Retinal pigment epithelial cell (primary cell): ENCODE results near the gene FGFBP2.

Experiments
- DNase-seq: peaks from one replicate; pipeline ENCODE4 v3.0.0-alpha.2; 2010; ENCODE audit warnings: low read depth
- H3K4me3 ChIP-seq: 2 replicates; pipeline ENCODE4 v1.5.1; 2011; ENCODE audit warnings: mild to moderate bottlenecking, low read length, control low read depth, moderate library complexity
- TF ChIP-seq, protein P1 (sequence below): conservative IDR thresholded peaks from 2 replicates; pipeline ENCODE4 v1.5.1; 2011; ENCODE audit warnings: low read depth, low read length, control low read depth, inconsistent platforms

FGFBP2 gene

GRCh38 chr4:15938640-15939039 lies 24.3 kb downstream of the FGFBP2 start, which contains the start of gene FGFBP1:
Gene FGFBP1, minus strand, starts transcription at chr4:15938740. Its CDS starts 2,108 bp downstream, at chr4:15936632.
- no peak within 1 kb of the TSS for H3K4me3 ChIP-seq
- DNase-seq = no peak
- TF ChIP-seq, protein P1, sequence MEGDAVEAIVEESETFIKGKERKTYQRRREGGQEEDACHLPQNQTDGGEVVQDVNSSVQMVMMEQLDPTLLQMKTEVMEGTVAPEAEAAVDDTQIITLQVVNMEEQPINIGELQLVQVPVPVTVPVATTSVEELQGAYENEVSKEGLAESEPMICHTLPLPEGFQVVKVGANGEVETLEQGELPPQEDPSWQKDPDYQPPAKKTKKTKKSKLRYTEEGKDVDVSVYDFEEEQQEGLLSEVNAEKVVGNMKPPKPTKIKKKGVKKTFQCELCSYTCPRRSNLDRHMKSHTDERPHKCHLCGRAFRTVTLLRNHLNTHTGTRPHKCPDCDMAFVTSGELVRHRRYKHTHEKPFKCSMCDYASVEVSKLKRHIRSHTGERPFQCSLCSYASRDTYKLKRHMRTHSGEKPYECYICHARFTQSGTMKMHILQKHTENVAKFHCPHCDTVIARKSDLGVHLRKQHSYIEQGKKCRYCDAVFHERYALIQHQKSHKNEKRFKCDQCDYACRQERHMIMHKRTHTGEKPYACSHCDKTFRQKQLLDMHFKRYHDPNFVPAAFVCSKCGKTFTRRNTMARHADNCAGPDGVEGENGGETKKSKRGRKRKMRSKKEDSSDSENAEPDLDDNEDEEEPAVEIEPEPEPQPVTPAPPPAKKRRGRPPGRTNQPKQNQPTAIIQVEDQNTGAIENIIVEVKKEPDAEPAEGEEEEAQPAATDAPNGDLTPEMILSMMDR = no peak

- H3K4me3 ChIP-seq = no peak overlapping the region
- TF ChIP-seq, protein P1 = no peak
- no peak for DNase-seq
These were observed 24.8 kb downstream of the FGFBP2 start for GRCh38 chr4:15938182-15938581.

DNA sequence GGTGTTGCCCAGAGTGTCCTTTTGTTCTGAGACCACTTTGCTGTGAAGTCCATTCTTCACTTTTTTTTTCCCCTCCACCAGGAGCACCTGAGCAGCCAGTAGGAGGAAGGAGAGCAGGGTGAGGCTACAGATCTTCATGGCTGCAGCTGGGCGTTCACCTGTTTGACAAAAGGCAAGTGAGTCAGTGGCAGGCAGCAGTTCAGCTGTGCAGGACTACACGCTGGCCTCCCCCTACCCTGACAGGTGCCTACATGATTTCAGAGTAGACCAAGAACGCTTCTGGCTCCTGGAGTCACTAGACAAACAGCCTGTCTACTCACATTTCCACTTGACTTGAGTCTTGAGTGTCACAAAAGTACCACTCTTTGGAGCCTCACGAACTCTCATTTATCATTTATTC lies 26.5 kb downstream of the FGFBP2 start:
- TF ChIP-seq, protein P1 = no peak
- H3K4me3 ChIP-seq = no peak overlapping the region
- no peak for DNase-seq

GRCh38 chr4:15935504-15936402 lies 27.2 kb downstream of the FGFBP2 start:
- TF ChIP-seq, protein P1 = no peak
- DNase-seq = no peak
- H3K4me3 ChIP-seq = no peak overlapping the region

GRCh38 chr4:15934259-15934658 lies 28.7 kb downstream of the FGFBP2 start:
- no peak overlapping the region for H3K4me3 ChIP-seq
- TF ChIP-seq, protein P1 = no peak
- no peak for DNase-seq

DNA sequence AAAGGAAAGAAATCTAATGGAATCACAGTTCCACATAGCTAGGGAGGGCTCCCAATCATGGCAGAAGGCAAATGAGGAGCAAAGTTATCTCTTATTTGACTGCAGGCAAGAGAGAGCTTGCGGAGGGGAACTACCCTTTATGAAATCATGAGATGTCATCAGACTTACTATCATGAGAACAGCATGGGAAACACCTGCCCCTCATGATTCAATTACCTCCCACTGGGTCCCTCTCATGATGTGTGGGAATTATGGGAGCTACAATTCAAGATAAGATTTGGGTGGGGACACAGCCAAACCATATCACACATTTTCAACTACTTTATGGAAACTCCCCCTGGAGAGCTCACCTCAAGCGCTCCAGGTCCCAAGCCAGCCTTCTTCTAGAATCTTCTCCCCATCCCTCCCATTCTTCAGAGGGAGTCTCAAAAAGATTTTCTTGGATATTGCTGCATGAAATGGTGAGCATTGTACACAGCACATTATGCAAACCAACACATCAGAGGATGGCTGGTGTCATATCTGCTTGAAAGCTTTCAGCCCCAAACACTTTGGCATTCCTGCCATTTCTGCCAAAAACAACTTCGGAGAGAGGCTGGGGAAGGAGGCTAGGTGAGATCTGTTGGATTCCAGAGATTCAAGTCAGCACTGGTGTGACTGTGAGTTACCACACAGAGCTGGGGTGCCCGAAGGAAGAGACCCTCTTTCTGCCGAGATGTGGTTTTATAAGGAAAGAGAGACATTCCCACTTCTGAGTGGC lies 31.3 kb downstream of the FGFBP2 start:
- no peak overlapping the region for H3K4me3 ChIP-seq
- TF ChIP-seq, protein P1 = no peak
- DNase-seq = no peak
